Heart right ventricle (tissue), 16 donors: ENCODE measurements around the gene TMEM132A. TPM values are rescaled to one million over a fixed set of nuclear protein-coding genes. Genes with fewer than 3 reads are reported as not detected.

Source experiments
- ATAC-seq, 8 donors: fragments of 200-7000 bp; cut with Tn5 transposase; one replicate each; pipeline ENCODE4 v1.9.1; 2020; ENCODE audit warnings: mild to moderate bottlenecking in 8 of 8, moderate library complexity in 8 of 8, moderate number of reproducible peaks in 1 of 8
- DNase-seq, 2 donors: peaks; one replicate each; pipeline ENCODE4 v3.0.0-alpha.2; 2020
- H3K27ac ChIP-seq, 10 donors: fragments of 200-600 bp; sonication (generic) in 2 of 10; one replicate each; pipeline versions ENCODE4 v1.5.0 to v1.8.0; 2020 to 2022; ENCODE audit warnings: mild to moderate bottlenecking in 3 of 10
- H3K27me3 ChIP-seq, 7 donors: fragments of 200-600 bp; one replicate each; pipeline ENCODE4 v1.8.0; 2021 to 2022; ENCODE audit warnings: mild to moderate bottlenecking in 2 of 7
- H3K36me3 ChIP-seq, 9 donors: fragments of 200-600 bp; sonication (generic) in 1 of 9; one replicate each; pipeline versions ENCODE4 v1.5.0 to v1.8.0; 2020 to 2022; ENCODE audit warnings: mild to moderate bottlenecking in 2 of 9
- H3K4me1 ChIP-seq, 9 donors: fragments of 200-600 bp; sonication (generic) in 1 of 9; one replicate each; pipeline versions ENCODE4 v1.5.0 to v1.8.0; 2020 to 2022; ENCODE audit warnings: mild to moderate bottlenecking in 4 of 9
- H3K4me3 ChIP-seq, 10 donors: fragments of 200-600 bp; sonication (generic) in 2 of 10; one replicate each; pipeline versions ENCODE4 v1.5.0 to v1.8.0; 2020 to 2022; ENCODE audit warnings: mild to moderate bottlenecking in 7 of 10, moderate library complexity in 2 of 10
- H3K9me3 ChIP-seq, 11 donors: fragments of 200-600 bp in 10 of 11; sonication (generic) in 2 of 11; one replicate each; pipeline versions ENCODE4 v1.5.0 to v1.8.0; 2013 to 2022; ENCODE audit warnings: mild to moderate bottlenecking in 2 of 11, control low read depth in 1 of 11, moderate library complexity in 1 of 11
- CTCF ChIP-seq, 9 donors: fragments of 200-600 bp; sonication (generic) in 2 of 9; IDR thresholded peaks; one replicate each; pipeline versions ENCODE4 v1.5.0 to v1.8.0; 2021 to 2022; ENCODE audit warnings: antibody characterized with exemption in 9 of 9, mild to moderate bottlenecking in 5 of 9, moderate library complexity in 1 of 9
- WGBS, 2 donors: extraction: QIAGEN DNeasy Blood & Tissue Kit; methylation state at CpG; one replicate each; pipeline ENCODE4 v1.1.7; 2013; ENCODE audit warnings: inconsistent platforms in 1 of 2; 5-methylcytosine and 5-hydroxymethylcytosine counted together
- intact Hi-C, 10 donors: fragments of 100-400 bp; cut with DNase I; formaldehyde crosslinking; loops; one replicate each; pipeline versions ENCODE4 v1.11.1 to v1.14.2; 2022
- polyA plus RNA-seq, 2 donors: library from polyadenylated mRNA; stranded (reverse); fragments of 200-250 nt; gene quantifications; one replicate each; pipeline ENCODE4 v1.2.3, GENCODE V29; 2013
- total RNA-seq, 10 donors: library from RNA; stranded (reverse); fragmentation: NEBNext Ultra II Directional in 3 of 10; extraction: Animal tissue kit (Norgen Biotek cat#: 25700) in 3 of 10; gene quantifications; one replicate each; pipeline versions ENCODE4 v1.2.1 to v1.2.4, GENCODE V29; 2021 to 2023
- donor health status: Arrhythmogenic right ventricular cardiomyopathy.
- donor health status: ischemic (EF 13 %, LVEDD 7.1; RV severe dilation, severe dysfunction).
- donor health status: healthy with polysubstance abuse.
- donor health status: DM: no; HTN: yes; CAD: no.
- donor health status: DM: no; HTN: no; CAD: no.
- donor health status: ischemic (EF 25% LVEDD 6.9; RV normal size, moderate dysfunction).
- donor health status: ischemic (EF 25% LVEDD 5.7; RV mildly dilated, moderate dysfunction).
- donor health status: healthy.
- donor health status: DM: yes; HTN: yes; CAD: no.
- donor health status: Ischemic cardiomyopathy.
- donor health status: ischemic (EF 35%, LVEDD 5.7; RV mildly dilated, moderate dysfunction).
- donor health status: nonischemic (EF 11% LVEDD 7.7; RV severe dilation, severe dysfunction).
- donor health status: DM: yes; HTN: yes; CAD: no.
- donor health status: PGD.
- donor health status: ischemic (EF 29% LVEDD 5.4; RV normal size, mild dysfunction).
- donor health status: nonischemic (EF 23%, LVEDD 6.1; RV moderate dilation, normal function).

The TMEM132A gene
- total and polyA plus RNA-seq, 12 donors: 3.7 to 16.4 (median 7.4) TPM

GRCh38 chr11:60981515-60981914, 57.3 kb downstream of the TMEM132A start:
- peak overlapping the region in 1 of 10 donors; percentile 14 for H3K27ac ChIP-seq
- H3K9me3 ChIP-seq: no peaks in the 10 kb centered on the region
- peaks cover 0 to 20% (median 0%) of the 10 kb centered on the region in 9 donors for H3K4me1 ChIP-seq
- intact Hi-C loops: no loop called here
- no peak for DNase-seq
- 79 to 89% methylated on average over 12 of the region's 12 CpGs for WGBS, 2 donors
- no peaks in the 10 kb centered on the region for H3K36me3 ChIP-seq
- H3K27me3 ChIP-seq: peaks cover 0 to 4% (median 0%) of the 10 kb centered on the region in 7 donors
- ATAC-seq: no peak
- TF ChIP-seq CTCF (IDR thresholded peaks at IDR 0.05): no peak
- H3K4me3 ChIP-seq: no peak overlapping the region

GRCh38 chr11:60982184-60982583, 57.9 kb downstream of the TMEM132A start:
- intact Hi-C loops: no loop called here
- H3K27ac ChIP-seq: peak overlapping the region in 1 of 10 donors; percentile 40
- DNase-seq (no peak), ATAC-seq (no peak)
- 91% methylated on average over 8 of the region's 8 CpGs for WGBS, 2 donors
- no peaks in the 10 kb centered on the region for H3K36me3 ChIP-seq
- no peak overlapping the region for H3K4me3 ChIP-seq
- TF ChIP-seq CTCF (IDR thresholded peaks at IDR 0.05): no peak
- H3K9me3 ChIP-seq: no peaks in the 10 kb centered on the region
- H3K27me3 ChIP-seq: peaks cover 0 to 4% (median 0%) of the 10 kb centered on the region in 7 donors
- peaks cover 0 to 20% (median 0%) of the 10 kb centered on the region in 9 donors for H3K4me1 ChIP-seq

GRCh38 chr11:60984149-60984548, 59.9 kb downstream of the TMEM132A start:
- ATAC-seq (no peak), DNase-seq (no peak)
- WGBS, 2 donors: 77 to 82% methylated on average over 6 of the region's 6 CpGs
- peaks cover 0 to 14% (median 0%) of the 10 kb centered on the region in 7 donors for H3K27me3 ChIP-seq
- peak overlapping the region in 1 of 10 donors; percentile 49 for H3K27ac ChIP-seq
- intact Hi-C loops: no loop called here
- no peak overlapping the region for H3K4me3 ChIP-seq
- peaks cover 0 to 6% (median 0%) of the 10 kb centered on the region in 9 donors for H3K4me1 ChIP-seq
- no peaks in the 10 kb centered on the region for H3K9me3 ChIP-seq
- no peaks in the 10 kb centered on the region for H3K36me3 ChIP-seq
- no peak for TF ChIP-seq CTCF (IDR thresholded peaks at IDR 0.05)

GRCh38 chr11:60984636-60985035, 60.4 kb downstream of the TMEM132A start:
- H3K27ac ChIP-seq: peak overlapping the region in 1 of 10 donors; percentile 49
- intact Hi-C loops: no loop called here

More at GRCh38 chr11:60984636-60985035, 60.4 kb downstream of the TMEM132A start:
- Histone ChIP-seq H3K36me3 (no peaks in the 10 kb centered on the region), H3K27me3 (peaks cover 0 to 14% (median 0%) of the 10 kb centered on the region in 7 donors), H3K9me3 (no peaks in the 10 kb centered on the region), H3K4me1 (peaks cover 0 to 4% (median 0%) of the 10 kb centered on the region in 9 donors), H3K4me3 (no peak overlapping the region)
- ATAC-seq: no peak
- TF ChIP-seq CTCF (IDR thresholded peaks at IDR 0.05): no peak
- DNase-seq: no peak
- WGBS, 2 donors: 45 to 48% methylated on average over 4 of the region's 4 CpGs
